Measurements from ENCODE around the gene DLG5.

GRCh38 chr10:77905781-77906180, 20.8 kb downstream of the DLG5 start:
- TF ChIP-seq SP1 (IDR thresholded peaks at IDR 0.05) (no peak), JUND (IDR thresholded peaks at IDR 0.05) (no peak), REST (IDR thresholded peaks at IDR 0.05) (no peak), RXRA (IDR thresholded peaks at IDR 0.05) (no peak), RAD21 (IDR thresholded peaks at IDR 0.05) (no peak), TAF1 (conservative IDR thresholded peaks at IDR 0.05) (no peak), FOXA1 (IDR thresholded peaks at IDR 0.05) (no peak), YY1 (IDR thresholded peaks at IDR 0.05) (no peak)
- TF ChIP-seq, protein P1, sequence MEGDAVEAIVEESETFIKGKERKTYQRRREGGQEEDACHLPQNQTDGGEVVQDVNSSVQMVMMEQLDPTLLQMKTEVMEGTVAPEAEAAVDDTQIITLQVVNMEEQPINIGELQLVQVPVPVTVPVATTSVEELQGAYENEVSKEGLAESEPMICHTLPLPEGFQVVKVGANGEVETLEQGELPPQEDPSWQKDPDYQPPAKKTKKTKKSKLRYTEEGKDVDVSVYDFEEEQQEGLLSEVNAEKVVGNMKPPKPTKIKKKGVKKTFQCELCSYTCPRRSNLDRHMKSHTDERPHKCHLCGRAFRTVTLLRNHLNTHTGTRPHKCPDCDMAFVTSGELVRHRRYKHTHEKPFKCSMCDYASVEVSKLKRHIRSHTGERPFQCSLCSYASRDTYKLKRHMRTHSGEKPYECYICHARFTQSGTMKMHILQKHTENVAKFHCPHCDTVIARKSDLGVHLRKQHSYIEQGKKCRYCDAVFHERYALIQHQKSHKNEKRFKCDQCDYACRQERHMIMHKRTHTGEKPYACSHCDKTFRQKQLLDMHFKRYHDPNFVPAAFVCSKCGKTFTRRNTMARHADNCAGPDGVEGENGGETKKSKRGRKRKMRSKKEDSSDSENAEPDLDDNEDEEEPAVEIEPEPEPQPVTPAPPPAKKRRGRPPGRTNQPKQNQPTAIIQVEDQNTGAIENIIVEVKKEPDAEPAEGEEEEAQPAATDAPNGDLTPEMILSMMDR (IDR thresholded peaks at IDR 0.05; ENCODE audit: low read depth, low read length, missing input control) = no peak
- TF ChIP-seq, protein P2, sequence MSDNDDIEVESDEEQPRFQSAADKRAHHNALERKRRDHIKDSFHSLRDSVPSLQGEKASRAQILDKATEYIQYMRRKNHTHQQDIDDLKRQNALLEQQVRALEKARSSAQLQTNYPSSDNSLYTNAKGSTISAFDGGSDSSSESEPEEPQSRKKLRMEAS (IDR thresholded peaks at IDR 0.05) = no peak
